WERI-Rb-1 (cell line): ENCODE measurements around the gene MTX2.
A peak's percentile ranks its signal among the peaks of the same experiment; 100 is the strongest.

ENCODE experiments used
- DNase-seq: peaks from one replicate; pipeline ENCODE4 v3.0.0-alpha.2; 2020
- H3K27ac ChIP-seq: fragments of 250-450 bp; sonication (Bioruptor Pico); 2 replicates; pipeline ENCODE4 v1.5.1; 2020; ENCODE audit warnings: mild to moderate bottlenecking, moderate library complexity
- H3K27me3 ChIP-seq: fragments of 250-450 bp; sonication (Bioruptor Pico); 2 replicates; pipeline ENCODE4 v1.5.1; 2021; ENCODE audit warnings: mild to moderate bottlenecking, low read depth, moderate library complexity; ENCODE audit not compliant: insufficient read depth, severe bottlenecking
- H3K36me3 ChIP-seq: fragments of 250-450 bp; sonication (Bioruptor Pico); 2 replicates; pipeline ENCODE4 v1.5.1; 2020; ENCODE audit warnings: mild to moderate bottlenecking, moderate library complexity
- H3K4me3 ChIP-seq: 2 replicates; pipeline ENCODE4 v1.5.1; 2011; ENCODE audit warnings: low read depth, mild to moderate bottlenecking, control low read depth, low read length
- H3K9me3 ChIP-seq: fragments of 250-450 bp; sonication (Bioruptor Pico); 2 replicates; pipeline ENCODE4 v1.5.1; 2021; ENCODE audit warnings: mild to moderate bottlenecking, moderate library complexity; ENCODE audit not compliant: severe bottlenecking
- TF ChIP-seq, protein P1 (sequence below): IDR thresholded peaks from 2 replicates; pipeline ENCODE4 v1.5.1; 2011; ENCODE audit warnings: low read depth, mild to moderate bottlenecking, control low read depth, inconsistent platforms, low read length

The MTX2 gene

DNA sequence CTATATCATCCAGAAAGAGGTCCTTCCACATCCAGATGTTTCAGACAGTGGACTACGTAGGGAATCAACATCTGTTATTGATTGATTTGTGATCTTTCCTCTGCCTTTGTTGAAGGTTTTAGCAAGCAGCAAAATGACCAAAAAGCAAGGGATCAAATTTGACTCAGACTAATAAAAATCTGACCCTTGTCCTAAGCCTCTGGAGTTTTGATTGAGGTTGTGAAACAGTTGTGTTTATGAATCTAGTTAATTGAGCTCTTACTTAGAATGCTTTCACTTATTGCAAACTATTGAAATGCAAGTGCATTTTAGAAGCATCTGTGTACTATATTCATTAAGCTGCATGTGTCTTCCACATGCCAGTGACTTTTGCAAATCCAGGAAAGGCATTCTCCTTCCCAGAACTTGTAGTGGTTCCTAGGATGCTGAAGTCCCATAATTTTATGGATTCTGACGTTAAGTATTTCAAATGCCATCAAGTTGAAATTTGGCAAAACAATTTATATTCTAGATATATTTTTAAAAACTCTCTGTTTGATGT is 116.0 kb downstream of the MTX2 start:
- Histone ChIP-seq H3K27ac (no peak overlapping the region), H3K9me3 (no peaks in the 10 kb centered on the region), H3K36me3 (no peaks in the 10 kb centered on the region), H3K27me3 (peaks cover 11% of the 10 kb centered on the region), H3K4me3 (no peak overlapping the region)
- TF ChIP-seq, protein P1, sequence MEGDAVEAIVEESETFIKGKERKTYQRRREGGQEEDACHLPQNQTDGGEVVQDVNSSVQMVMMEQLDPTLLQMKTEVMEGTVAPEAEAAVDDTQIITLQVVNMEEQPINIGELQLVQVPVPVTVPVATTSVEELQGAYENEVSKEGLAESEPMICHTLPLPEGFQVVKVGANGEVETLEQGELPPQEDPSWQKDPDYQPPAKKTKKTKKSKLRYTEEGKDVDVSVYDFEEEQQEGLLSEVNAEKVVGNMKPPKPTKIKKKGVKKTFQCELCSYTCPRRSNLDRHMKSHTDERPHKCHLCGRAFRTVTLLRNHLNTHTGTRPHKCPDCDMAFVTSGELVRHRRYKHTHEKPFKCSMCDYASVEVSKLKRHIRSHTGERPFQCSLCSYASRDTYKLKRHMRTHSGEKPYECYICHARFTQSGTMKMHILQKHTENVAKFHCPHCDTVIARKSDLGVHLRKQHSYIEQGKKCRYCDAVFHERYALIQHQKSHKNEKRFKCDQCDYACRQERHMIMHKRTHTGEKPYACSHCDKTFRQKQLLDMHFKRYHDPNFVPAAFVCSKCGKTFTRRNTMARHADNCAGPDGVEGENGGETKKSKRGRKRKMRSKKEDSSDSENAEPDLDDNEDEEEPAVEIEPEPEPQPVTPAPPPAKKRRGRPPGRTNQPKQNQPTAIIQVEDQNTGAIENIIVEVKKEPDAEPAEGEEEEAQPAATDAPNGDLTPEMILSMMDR: no peak
- DNase-seq: no peak

DNA sequence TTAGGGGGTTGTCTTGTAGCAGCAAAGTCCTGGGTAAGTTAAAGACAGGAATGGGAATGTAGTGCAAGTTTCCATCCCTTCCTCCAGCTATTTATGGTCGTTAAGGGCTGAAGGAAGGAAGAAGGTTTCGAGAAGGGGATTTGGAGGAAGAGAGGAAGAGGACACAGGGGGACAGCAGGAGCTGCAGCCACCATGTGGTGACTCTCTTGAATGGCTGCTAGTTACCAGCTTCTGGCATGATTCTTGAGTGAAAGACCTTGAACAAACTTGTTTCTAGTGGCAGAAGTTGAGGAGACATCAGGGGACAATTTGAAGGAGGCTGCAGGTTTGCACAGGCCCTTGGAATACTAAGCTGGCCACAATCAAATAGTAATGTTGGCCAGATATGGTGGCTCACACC is 116.6 kb downstream of the MTX2 start:
- no peak for DNase-seq
- H3K4me3 ChIP-seq: no peak overlapping the region
- TF ChIP-seq, protein P1: 0 out of 2 replicates have a peak, but pooled peaks have one; percentile 23
- H3K36me3 ChIP-seq: no peaks in the 10 kb centered on the region
- H3K27ac ChIP-seq: no peak overlapping the region
- H3K9me3 ChIP-seq: no peaks in the 10 kb centered on the region
- peaks cover 11% of the 10 kb centered on the region for H3K27me3 ChIP-seq
